ENCODE results near the gene CFAP73.

Gene CFAP73

DNA sequence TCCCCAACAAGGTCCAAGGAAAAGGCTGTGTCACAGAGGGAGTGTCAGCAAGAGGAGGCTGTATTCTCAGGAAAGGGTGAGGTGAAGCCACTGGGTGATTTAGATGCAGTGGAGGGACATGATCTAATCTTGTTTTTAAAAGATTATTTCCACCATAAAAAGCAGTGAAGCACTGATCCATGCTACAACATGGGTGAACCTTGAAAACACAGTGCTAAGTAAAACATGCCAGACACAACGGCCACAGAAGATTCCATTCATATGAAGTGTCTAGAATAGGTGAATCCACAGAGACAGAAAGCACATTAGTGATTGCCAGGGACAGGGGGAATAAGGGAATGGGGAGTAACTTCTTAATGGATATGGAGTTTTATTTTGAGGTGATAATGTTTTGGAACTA lies 48.8 kb downstream of the CFAP73 start:
- Histone ChIP-seq H3K9ac (ENCODE audit: low read length) (no peak overlapping the region), H3K4me3 (ENCODE audit: low read length) (no peak overlapping the region), H3K27ac (ENCODE audit: low read depth, low read length) (no peak overlapping the region), H3K4me2 (ENCODE audit: low read length) (no peak overlapping the region), H2BK5ac (ENCODE audit: low read length) (no peak overlapping the region), H4K5ac (ENCODE audit: low read length) (no peak overlapping the region), H3K18ac (ENCODE audit: low read length) (no peak overlapping the region), H3K4me1 (ENCODE audit: control insufficient read depth, low read depth, low read length) (no peaks in the 10 kb centered on the region), H3K36me3 (ENCODE audit: control insufficient read depth, insufficient read depth, low read length) (no peaks in the 10 kb centered on the region), H2BK120ac (ENCODE audit: low read depth, low read length) (no peak overlapping the region), H3K23ac (ENCODE audit: low read length) (no peak overlapping the region), H3K56ac (ENCODE audit: low read length) (no peak overlapping the region), H3K79me2 (ENCODE audit: control insufficient read depth, insufficient read depth, low read length) (no peaks in the 10 kb centered on the region), H3K27me3 (ENCODE audit: insufficient read depth, low read length, poor library complexity) (no peaks in the 10 kb centered on the region), H2BK15ac (replicated peaks; ENCODE audit: low read depth) (no peak overlapping the region), H3K4ac (ENCODE audit: low read depth, low read length) (no peak overlapping the region), H4K8ac (ENCODE audit: low read depth, low read length) (no peak overlapping the region), H3K79me1 (ENCODE audit: low read length) (no peaks in the 10 kb centered on the region), H2AK5ac (ENCODE audit: low read length) (no peak overlapping the region)
- no peak for DNase-seq
- WGBS (ENCODE audit: extremely low coverage, insufficient coverage, low lambda C conversion rate): no CpG with 5 or more reads among the region's 1 CpG

DNA sequence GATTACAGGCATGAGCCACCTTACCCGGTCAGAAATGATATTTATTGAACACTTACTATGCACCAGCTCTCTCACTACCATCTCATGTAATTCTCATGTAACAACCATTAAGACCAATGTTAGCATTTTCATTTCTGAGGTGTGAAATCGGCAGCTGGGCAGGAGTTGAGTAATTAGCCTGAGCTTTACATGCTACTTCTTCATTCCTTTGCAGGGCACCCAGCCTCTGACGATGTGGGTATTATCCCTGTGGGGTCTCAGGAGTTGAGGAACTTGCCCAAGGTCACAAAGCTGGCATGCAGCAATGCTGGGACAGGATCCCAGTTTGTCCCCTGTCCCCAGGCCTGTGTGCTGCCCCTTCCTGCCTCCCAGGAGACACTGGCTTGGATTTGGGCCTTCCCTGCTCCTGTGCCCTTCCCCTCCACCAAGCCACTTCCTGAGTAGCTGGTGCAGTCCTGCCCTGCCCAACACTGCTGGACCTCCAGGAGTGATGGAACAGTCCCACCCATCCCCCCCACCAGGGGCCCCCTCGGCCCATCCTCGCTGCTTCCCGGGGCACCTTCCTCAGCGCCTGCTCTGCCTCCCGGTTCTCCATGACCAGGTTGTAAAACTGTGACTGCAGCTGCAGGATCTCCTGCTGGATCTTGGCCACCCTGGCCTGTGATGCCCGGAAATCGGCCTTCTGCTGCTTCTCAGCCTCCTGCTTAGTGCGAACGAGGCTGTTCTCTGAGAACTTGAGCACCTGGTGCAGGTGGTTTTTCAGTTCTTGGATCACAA lies 50.7 kb downstream of the CFAP73 start:
- no peak overlapping the region for H3K9ac ChIP-seq (ENCODE audit: low read length)
- no peak overlapping the region for H3K27ac ChIP-seq (ENCODE audit: low read depth, low read length)
- H3K4ac ChIP-seq (ENCODE audit: low read depth, low read length): no peak overlapping the region
- no CpG with 5 or more reads among the region's 12 CpGs for WGBS (ENCODE audit: extremely low coverage, insufficient coverage, low lambda C conversion rate)
- no peak overlapping the region for H3K23ac ChIP-seq (ENCODE audit: low read length)
- no peak overlapping the region for H2BK120ac ChIP-seq (ENCODE audit: low read depth, low read length)
- H3K79me2 ChIP-seq (ENCODE audit: control insufficient read depth, insufficient read depth, low read length): no peaks in the 10 kb centered on the region
- H3K4me3 ChIP-seq (ENCODE audit: low read length): no peak overlapping the region
- H3K4me1 ChIP-seq (ENCODE audit: control insufficient read depth, low read depth, low read length): no peaks in the 10 kb centered on the region
- no peak for DNase-seq
- H2BK5ac ChIP-seq (ENCODE audit: low read length): no peak overlapping the region
- H2AK5ac ChIP-seq (ENCODE audit: low read length): no peak overlapping the region
- no peaks in the 10 kb centered on the region for H3K79me1 ChIP-seq (ENCODE audit: low read length)
- no peak overlapping the region for H3K18ac ChIP-seq (ENCODE audit: low read length)
- no peaks in the 10 kb centered on the region for H3K27me3 ChIP-seq (ENCODE audit: insufficient read depth, low read length, poor library complexity)
- no peak overlapping the region for H3K4me2 ChIP-seq (ENCODE audit: low read length)
- no peak overlapping the region for H3K56ac ChIP-seq (ENCODE audit: low read length)
- H2BK15ac ChIP-seq (replicated peaks; ENCODE audit: low read depth): no peak overlapping the region
- no peak overlapping the region for H4K8ac ChIP-seq (ENCODE audit: low read depth, low read length)
- no peak overlapping the region for H4K5ac ChIP-seq (ENCODE audit: low read length)
- H3K36me3 ChIP-seq (ENCODE audit: control insufficient read depth, insufficient read depth, low read length): no peaks in the 10 kb centered on the region

DNA sequence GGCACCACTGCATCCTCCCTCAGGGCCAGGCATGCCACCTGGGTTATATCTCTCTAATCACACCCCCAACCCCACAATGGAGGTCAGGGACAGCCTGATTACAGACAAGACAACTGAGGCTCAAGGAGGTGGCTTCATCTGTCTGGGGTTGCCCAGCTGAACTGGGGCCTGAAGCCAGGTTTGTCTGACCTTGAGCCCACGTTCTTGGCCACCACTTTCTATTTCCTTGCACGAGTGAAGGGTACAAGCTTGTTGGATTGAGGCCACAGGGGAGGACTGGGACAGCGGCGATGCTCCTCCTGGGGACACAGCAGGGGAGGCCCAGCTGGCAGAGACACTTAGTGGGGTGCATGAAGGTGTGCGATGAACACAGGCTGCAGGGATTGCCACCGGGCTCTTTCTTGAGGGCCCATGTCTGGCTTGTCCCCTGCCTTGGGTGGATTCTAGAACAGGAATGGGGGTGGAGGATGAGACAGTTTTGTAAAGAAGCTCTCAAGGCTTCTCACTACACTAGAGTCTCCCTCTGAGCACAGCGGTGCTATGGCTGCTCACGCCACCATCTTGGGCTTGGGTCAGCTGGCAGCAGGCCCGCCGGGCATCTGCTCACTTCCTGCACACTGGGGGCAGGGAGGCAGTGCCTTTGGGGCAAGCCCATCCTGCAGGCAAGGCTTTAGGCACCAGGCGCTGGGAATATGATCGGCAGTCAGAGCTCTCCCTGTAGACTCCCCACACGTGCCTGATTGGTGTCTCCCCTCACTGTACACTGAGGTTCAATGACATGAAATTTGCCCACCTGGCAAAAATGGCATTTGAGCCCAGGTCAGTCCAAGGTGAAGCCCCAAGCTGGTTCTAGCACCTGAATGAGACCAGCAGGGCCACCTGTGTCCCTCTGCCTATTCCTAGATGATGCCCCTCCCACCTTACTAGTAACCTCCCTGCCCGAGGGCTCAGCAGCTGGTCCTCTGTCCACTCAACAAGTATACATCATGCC lies 52.0 kb downstream of the CFAP73 start:
- H2BK120ac ChIP-seq (ENCODE audit: low read depth, low read length): no peak overlapping the region
- no CpG with 5 or more reads among the region's 14 CpGs for WGBS (ENCODE audit: extremely low coverage, insufficient coverage, low lambda C conversion rate)
- no peak overlapping the region for H3K9ac ChIP-seq (ENCODE audit: low read length)

DNA sequence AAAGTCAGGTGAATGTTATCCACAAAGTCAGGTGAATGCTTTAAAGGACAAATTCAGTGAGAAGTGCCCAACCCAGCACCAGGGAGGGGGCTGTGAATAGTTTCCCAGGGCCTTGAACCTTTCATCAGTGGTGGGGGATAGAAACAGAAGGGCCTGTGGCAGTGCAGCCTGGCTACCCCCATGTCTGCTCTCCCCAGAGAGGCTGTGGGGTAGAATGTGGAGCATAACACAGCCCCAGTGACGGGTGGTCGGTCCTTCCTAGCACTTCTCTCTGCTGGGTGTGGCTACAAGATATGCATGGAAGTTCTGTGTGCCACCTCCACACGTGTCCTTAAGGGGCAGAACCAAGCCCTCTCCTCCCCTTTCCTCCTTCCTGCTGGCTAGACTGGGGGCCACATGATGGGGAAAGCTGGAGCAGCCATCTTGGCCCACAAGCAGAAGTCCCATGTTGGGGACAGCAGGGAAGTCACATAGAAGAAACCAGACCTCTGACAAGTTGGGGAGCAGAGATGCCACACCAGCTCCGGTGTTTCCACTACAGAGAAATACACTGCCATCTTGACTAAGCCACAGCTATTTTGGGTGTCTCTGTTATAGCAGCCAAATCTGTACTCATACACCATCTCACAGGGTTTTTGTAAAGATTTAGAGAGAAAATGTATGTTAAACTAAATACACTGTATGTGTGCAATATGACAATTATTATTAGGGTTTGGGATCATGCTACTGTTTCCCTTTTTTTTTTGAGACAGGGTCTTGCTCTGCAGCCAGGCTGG lies 53.0 kb downstream of the CFAP73 start:
- Histone ChIP-seq H4K8ac (ENCODE audit: low read depth, low read length) (no peak overlapping the region), H4K5ac (ENCODE audit: low read length) (no peak overlapping the region), H3K79me2 (ENCODE audit: control insufficient read depth, insufficient read depth, low read length) (no peaks in the 10 kb centered on the region), H3K23ac (ENCODE audit: low read length) (no peak overlapping the region), H3K9ac (ENCODE audit: low read length) (no peak overlapping the region), H3K36me3 (ENCODE audit: control insufficient read depth, insufficient read depth, low read length) (no peaks in the 10 kb centered on the region), H3K27me3 (ENCODE audit: insufficient read depth, low read length, poor library complexity) (no peaks in the 10 kb centered on the region), H3K18ac (ENCODE audit: low read length) (no peak overlapping the region), H3K4me3 (ENCODE audit: low read length) (no peak overlapping the region), H3K4me1 (ENCODE audit: control insufficient read depth, low read depth, low read length) (no peaks in the 10 kb centered on the region), H3K4ac (ENCODE audit: low read depth, low read length) (no peak overlapping the region), H2BK15ac (replicated peaks; ENCODE audit: low read depth) (no peak overlapping the region), H2AK5ac (ENCODE audit: low read length) (no peak overlapping the region), H3K27ac (ENCODE audit: low read depth, low read length) (no peak overlapping the region), H3K56ac (ENCODE audit: low read length) (no peak overlapping the region), H2BK5ac (ENCODE audit: low read length) (no peak overlapping the region), H3K4me2 (ENCODE audit: low read length) (no peak overlapping the region), H2BK120ac (ENCODE audit: low read depth, low read length) (no peak overlapping the region), H3K79me1 (ENCODE audit: low read length) (no peaks in the 10 kb centered on the region)
- WGBS (ENCODE audit: extremely low coverage, insufficient coverage, low lambda C conversion rate): no CpG with 5 or more reads among the region's 4 CpGs
- no peak for DNase-seq

More for the DNA sequence above, 52.0 kb downstream of the CFAP73 start:
- Histone ChIP-seq H2AK5ac (ENCODE audit: low read length) (no peak overlapping the region), H3K79me2 (ENCODE audit: control insufficient read depth, insufficient read depth, low read length) (no peaks in the 10 kb centered on the region), H3K4me1 (ENCODE audit: control insufficient read depth, low read depth, low read length) (no peaks in the 10 kb centered on the region), H3K36me3 (ENCODE audit: control insufficient read depth, insufficient read depth, low read length) (no peaks in the 10 kb centered on the region), H2BK15ac (replicated peaks; ENCODE audit: low read depth) (no peak overlapping the region), H3K27ac (ENCODE audit: low read depth, low read length) (no peak overlapping the region), H3K4ac (ENCODE audit: low read depth, low read length) (no peak overlapping the region), H3K18ac (ENCODE audit: low read length) (no peak overlapping the region), H3K4me3 (ENCODE audit: low read length) (no peak overlapping the region), H3K56ac (ENCODE audit: low read length) (no peak overlapping the region), H3K79me1 (ENCODE audit: low read length) (no peaks in the 10 kb centered on the region), H3K4me2 (ENCODE audit: low read length) (no peak overlapping the region), H4K8ac (ENCODE audit: low read depth, low read length) (no peak overlapping the region), H3K27me3 (ENCODE audit: insufficient read depth, low read length, poor library complexity) (no peaks in the 10 kb centered on the region), H3K23ac (ENCODE audit: low read length) (no peak overlapping the region), H2BK5ac (ENCODE audit: low read length) (no peak overlapping the region), H4K5ac (ENCODE audit: low read length) (no peak overlapping the region)
- no peak for DNase-seq

DNA sequence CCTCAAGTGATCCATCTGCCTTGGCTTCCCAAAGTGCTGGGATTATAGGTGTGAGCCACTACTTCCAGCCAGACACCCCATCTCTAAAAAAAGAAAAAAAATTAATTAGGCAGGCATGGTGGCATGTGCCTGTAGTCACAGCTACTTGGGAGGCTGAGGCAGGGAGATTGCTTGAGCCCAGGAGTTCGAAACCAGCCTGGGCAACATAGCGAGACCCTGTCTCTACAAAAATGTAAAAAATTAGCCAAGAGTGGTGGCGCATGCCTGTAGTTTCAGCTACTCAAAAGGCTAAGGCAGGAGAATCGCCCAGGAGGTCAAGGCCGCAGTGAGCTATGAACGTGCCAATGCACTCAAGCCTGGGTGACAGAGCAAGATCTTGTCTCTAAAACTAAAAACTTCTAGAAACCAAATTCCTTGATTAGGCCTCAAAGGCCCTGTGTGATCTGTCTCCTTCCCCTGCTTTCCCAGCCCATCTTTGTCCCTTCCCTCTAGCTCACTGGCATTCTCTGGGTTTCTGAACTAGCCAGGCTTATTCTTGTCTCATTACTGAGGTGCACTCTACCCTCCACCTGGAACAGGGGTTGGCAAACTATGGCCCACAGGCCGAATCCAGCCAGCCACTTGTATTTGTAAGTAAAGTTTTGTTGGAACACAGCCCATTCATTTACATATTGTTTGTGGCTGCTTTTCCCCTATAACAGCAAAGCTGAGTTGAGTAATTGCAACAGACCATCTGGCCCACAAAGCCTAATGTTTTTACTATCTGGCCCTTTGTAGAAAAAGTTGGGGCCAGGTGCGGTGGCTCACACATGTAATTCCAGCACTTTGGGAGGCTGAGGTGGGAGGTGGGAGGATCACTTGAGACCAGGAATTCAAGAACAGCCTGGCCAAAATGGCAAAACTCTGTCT lies 54.6 kb downstream of the CFAP73 start:
- H2BK5ac ChIP-seq (ENCODE audit: low read length): no peak overlapping the region
- no peak overlapping the region for H3K18ac ChIP-seq (ENCODE audit: low read length)
- no peak overlapping the region for H3K9ac ChIP-seq (ENCODE audit: low read length)
- no peak for DNase-seq
- H3K79me2 ChIP-seq (ENCODE audit: control insufficient read depth, insufficient read depth, low read length): no peaks in the 10 kb centered on the region
- no peak overlapping the region for H3K56ac ChIP-seq (ENCODE audit: low read length)
- H4K8ac ChIP-seq (ENCODE audit: low read depth, low read length): no peak overlapping the region
- H3K4ac ChIP-seq (ENCODE audit: low read depth, low read length): no peak overlapping the region
- no CpG with 5 or more reads among the region's 8 CpGs for WGBS (ENCODE audit: extremely low coverage, insufficient coverage, low lambda C conversion rate)
- H3K23ac ChIP-seq (ENCODE audit: low read length): no peak overlapping the region
- no peak overlapping the region for H3K4me2 ChIP-seq (ENCODE audit: low read length)
- H2AK5ac ChIP-seq (ENCODE audit: low read length): no peak overlapping the region
- H3K36me3 ChIP-seq (ENCODE audit: control insufficient read depth, insufficient read depth, low read length): no peaks in the 10 kb centered on the region
- no peak overlapping the region for H3K27ac ChIP-seq (ENCODE audit: low read depth, low read length)
- no peak overlapping the region for H2BK15ac ChIP-seq (replicated peaks; ENCODE audit: low read depth)
- H4K5ac ChIP-seq (ENCODE audit: low read length): no peak overlapping the region
- H2BK120ac ChIP-seq (ENCODE audit: low read depth, low read length): no peak overlapping the region
- H3K4me1 ChIP-seq (ENCODE audit: control insufficient read depth, low read depth, low read length): peaks cover 3% of the 10 kb centered on the region
- no peaks in the 10 kb centered on the region for H3K27me3 ChIP-seq (ENCODE audit: insufficient read depth, low read length, poor library complexity)
- no peaks in the 10 kb centered on the region for H3K79me1 ChIP-seq (ENCODE audit: low read length)
- H3K4me3 ChIP-seq (ENCODE audit: low read length): no peak overlapping the region

All from mesendoderm (in vitro differentiated cells).